DMS53 (cell line): Measurements from ENCODE around the gene APOBEC3B.
"Not testable (repeated sequence)": the region's sequence is repeated elsewhere in the genome, so short reads cannot be mapped to it uniquely, and the experiment has no call there.

Source experiments
- DNase-seq: peaks from one replicate; lab custom pipeline; 2025; lab: John Stamatoyannopoulos, UW

The APOBEC3B gene

GRCh38 chr22:38997518-38997917 is 15.4 kb downstream of the APOBEC3B start:
- no peak for DNase-seq

DNA sequence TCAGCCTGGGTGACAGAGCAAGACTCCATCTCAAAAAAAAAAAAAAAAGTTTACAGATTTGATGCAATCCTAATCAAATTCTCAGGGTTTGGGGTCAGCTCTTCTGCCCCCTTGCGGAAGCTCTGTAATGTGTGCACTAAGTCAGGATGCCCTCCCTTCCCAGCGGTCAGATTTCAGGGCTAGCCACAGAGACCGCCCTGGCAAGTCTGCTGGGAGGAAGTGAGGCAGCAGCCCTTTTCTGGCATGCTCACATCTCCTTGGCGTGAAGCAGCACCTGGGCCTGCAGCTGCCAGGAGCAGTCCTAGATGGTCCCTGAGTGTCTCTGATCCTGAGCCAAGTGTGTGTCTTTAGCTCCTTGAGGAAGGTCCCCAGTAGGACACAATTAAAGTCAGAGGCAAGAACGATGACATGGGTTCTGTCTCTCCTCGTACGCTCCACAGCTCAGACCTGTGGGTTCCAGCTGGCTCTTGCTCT is 21.1 kb downstream of the APOBEC3B start:
- peak; percentile 87 for DNase-seq

GRCh38 chr22:39007177-39007576 is 25.0 kb downstream of the APOBEC3B start:
- DNase-seq, result no peak

GRCh38 chr22:39008271-39008850 is 26.2 kb downstream of the APOBEC3B start:
- DNase-seq, result not testable (repeated sequence)

DNA sequence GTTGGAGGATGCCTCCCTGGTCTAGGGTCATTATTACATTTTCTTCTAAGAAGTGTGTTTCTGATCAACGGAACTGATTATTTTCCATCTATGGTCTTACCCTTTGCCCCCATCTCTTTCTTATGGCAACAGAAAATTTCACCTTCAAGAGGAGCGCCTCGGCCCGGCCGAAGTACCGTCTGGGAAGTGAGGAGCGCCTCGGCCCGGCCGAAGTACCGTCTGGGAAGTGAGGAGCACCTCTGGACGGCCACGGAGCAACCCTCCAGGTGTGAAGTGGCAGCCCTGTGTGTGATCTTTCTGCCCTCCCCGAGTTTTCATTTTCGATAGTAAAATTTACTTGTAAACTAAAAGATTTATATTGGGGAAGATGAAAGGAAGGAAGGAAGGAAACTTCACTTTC is 28.8 kb downstream of the APOBEC3B start:
- no peak for DNase-seq

GRCh38 chr22:39012533-39013511 is 30.7 kb downstream of the APOBEC3B start:
- no peak for DNase-seq

GRCh38 chr22:39013561-39013941 is 31.4 kb downstream of the APOBEC3B start:
- DNase-seq, result not testable (repeated sequence)

DNA sequence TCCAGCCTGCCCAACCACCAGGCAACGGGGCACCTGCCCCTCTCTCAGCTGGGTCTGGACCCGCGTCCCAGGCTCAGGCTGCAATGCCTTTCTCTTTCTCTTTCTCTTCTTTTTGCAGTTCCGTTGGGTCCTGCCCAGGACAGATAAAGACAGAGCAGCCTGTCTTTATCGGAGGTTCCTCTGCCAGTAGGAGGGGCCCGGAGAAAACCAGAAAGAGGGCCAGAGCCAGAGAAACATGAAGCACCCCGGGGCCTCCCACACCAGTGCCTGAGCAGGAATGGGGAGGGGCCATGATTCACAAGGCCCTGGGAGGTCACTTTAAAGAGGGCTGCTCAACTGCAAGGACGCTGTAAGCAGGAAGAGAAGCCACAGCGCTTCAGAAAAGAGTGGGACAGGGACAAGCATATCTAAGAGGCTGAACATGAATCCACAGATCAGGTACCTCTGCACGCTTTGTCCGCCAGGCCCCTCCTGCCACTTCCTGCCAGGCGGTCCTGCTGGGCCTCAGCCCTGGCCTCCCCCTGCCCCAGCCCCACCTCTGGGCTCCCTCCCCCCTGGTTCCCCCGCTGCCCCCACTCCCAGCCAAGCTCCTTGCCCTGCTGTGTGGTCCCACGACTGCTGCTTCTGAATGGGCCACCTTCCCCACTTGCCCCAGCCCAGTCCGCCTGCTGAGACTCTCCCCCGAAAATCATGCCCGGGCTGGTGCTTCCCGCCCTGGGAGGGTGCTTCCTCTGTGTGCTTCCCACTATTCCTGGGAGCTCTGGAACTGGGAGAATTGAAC is 32.0 kb downstream of the APOBEC3B start, which contains the start of gene APOBEC3C:
Gene APOBEC3C, plus strand, starts transcription at position 316 of the 781 bp plus-strand sequence. Its CDS starts 106 bp downstream, at position 422.
- peak; percentile 65 for DNase-seq

- not testable (repeated sequence) for DNase-seq
These were observed 32.6 kb downstream of the APOBEC3B start for GRCh38 chr22:39014723-39015121.

- no peak for DNase-seq
These were observed 34.4 kb downstream of the APOBEC3B start for GRCh38 chr22:39016592-39016991.

GRCh38 chr22:39017596-39018365 is 35.6 kb downstream of the APOBEC3B start:
- DNase-seq, result no peak

GRCh38 chr22:39020021-39020651 is 38.0 kb downstream of the APOBEC3B start:
- DNase-seq, result peak; percentile 46

GRCh38 chr22:39021552-39022250 is 39.6 kb downstream of the APOBEC3B start:
- DNase-seq, result no peak

DNA sequence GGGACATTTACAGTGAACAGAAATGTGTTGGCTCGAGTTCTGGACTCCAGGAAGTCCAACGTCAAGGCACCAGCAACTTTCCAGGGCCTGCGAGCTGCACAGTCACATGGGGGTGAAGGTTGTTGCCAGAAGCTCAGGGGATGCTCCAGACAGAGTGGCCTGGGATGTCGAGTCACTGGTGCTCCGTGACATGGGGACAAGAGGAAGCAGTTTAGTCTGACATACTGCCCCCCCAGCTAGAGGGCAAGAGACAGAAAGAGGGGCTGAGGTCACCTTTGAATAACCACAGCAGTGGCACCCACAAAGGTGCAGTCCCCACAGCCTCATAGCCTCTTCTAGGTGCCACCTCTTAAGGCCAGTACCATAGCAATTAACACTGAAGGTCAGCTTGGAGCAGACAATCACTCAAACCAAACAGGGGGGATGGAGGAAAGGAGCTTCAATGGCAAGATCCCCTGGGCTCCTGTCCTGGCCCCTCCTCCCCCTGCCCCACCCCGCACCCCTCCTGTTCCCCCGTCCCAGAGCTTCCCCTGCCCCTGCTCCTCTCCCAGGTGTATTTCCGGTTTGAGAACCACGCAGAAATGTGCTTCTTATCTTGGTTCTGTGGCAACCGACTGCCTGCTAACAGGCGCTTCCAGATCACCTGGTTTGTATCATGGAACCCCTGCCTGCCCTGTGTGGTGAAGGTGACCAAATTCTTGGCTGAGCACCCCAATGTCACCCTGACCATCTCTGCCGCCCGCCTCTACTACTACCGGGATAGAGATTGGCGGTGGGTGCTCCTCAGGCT is 42.6 kb downstream of the APOBEC3B start:
- DNase-seq, result no peak

- no peak for DNase-seq
These were observed 44.5 kb downstream of the APOBEC3B start for GRCh38 chr22:39026509-39027150.

GRCh38 chr22:39027717-39028116 is 45.6 kb downstream of the APOBEC3B start:
- DNase-seq, result no peak

- no peak for DNase-seq
These were observed 46.1 kb downstream of the APOBEC3B start for GRCh38 chr22:39028281-39028680.

- DNase-seq, result no peak
These were observed 47.1 kb downstream of the APOBEC3B start for GRCh38 chr22:39029227-39029626.

DNA sequence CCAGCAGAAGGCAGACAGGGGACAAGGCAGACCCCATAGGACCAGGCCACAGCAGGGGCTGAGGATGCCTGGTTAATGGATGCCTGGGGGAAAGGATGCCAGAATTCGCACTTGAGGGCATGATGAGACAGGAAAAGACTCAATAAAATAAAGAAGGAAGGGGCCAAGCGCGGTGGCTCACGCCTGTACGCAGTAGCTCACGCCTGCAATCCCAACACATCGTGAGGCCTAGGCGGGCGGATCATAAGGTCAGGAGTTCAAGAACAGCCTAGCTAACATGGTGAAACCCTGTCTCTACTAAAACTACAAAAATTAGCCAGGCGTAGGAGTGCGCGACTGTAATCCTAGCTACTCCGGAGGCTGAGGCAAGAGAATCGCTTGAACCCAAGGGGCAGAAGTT is 48.6 kb downstream of the APOBEC3B start:
- no peak for DNase-seq
